Measurements from ENCODE around the gene CSH2. TPM values are rescaled to one million over a fixed set of nuclear protein-coding genes. Genes with fewer than 3 reads are reported as not detected.

Gene CSH2
- total and polyA plus RNA-seq, 9 of the 15 experiments (the other 6 are each of a cell fraction or from before 2014, with no cell fraction given) = not detected

DNA sequence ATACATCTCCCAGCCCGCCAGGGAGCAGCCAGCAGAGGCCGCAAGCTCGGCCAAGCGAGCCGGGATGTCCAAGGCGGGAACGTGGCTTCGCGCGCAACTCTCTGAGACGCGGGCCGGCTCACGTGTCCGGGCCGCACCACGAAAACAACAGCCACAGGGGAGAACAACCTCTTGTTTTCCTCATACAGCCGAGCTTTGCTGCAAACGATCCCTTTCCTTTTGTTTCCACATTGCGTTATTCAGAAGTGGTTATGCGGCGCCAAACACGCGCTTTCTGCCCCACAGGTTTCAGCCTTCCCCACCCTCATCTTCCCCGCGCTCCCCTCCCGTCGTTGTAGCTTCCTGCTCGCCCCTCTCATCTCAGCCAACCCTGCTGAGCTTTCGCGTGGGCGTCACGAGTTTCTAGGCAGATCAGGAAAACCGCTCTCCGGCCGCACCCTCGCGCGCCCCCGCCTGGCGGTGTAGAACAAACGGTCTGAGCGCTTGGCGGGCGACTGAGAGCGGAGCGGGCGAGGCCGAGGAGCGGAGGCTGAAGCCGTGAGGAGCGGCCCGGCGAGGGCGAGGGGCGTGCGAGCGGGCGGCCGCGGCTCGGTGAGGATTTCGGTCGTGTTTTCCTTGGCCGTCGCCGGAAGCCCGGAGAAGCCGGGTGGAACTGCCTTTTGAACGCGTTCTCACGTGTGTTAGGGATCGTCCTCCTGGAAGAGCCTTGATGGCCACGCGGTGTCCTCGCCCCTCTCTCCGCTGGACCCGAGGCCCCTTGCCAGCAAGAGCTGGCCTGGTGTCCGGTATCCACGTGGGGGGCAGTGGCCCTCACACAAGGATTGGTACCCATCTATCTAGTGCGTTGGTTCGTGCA, 24.4 kb downstream of the CSH2 start (continued):
- TF ChIP-seq, protein P1, sequence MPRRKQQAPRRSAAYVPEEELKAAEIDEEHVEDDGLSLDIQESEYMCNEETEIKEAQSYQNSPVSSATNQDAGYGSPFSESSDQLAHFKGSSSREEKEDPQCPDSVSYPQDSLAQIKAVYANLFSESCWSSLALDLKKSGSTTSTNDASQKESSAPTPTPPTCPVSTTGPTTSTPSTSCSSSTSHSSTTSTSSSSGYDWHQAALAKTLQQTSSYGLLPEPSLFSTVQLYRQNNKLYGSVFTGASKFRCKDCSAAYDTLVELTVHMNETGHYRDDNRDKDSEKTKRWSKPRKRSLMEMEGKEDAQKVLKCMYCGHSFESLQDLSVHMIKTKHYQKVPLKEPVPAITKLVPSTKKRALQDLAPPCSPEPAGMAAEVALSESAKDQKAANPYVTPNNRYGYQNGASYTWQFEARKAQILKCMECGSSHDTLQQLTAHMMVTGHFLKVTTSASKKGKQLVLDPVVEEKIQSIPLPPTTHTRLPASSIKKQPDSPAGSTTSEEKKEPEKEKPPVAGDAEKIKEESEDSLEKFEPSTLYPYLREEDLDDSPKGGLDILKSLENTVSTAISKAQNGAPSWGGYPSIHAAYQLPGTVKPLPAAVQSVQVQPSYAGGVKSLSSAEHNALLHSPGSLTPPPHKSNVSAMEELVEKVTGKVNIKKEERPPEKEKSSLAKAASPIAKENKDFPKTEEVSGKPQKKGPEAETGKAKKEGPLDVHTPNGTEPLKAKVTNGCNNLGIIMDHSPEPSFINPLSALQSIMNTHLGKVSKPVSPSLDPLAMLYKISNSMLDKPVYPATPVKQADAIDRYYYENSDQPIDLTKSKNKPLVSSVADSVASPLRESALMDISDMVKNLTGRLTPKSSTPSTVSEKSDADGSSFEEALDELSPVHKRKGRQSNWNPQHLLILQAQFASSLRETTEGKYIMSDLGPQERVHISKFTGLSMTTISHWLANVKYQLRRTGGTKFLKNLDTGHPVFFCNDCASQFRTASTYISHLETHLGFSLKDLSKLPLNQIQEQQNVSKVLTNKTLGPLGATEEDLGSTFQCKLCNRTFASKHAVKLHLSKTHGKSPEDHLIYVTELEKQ (CRISPR knock-in tag; IDR thresholded peaks at IDR 0.05) = peak; percentile 75
- TF ChIP-seq RBM39 (optimal IDR thresholded peaks at IDR 0.05; ENCODE audit: low read depth, low read length) (no peak), ZNF830 (CRISPR knock-in tag; IDR thresholded peaks at IDR 0.05) (peak; percentile 55; the same call in 1 of the 2 replicates), MYBL2 (IDR thresholded peaks at IDR 0.05; ENCODE audit: low read depth) (peak; percentile 8; the same call in 1 of the 2 replicates), MYBL2 (CRISPR knock-in tag; IDR thresholded peaks at IDR 0.05; ENCODE audit: borderline replicate concordance) (no peak), GTF2A2 (tag; IDR thresholded peaks at IDR 0.05) (peak; percentile 75), ZNF436 (CRISPR knock-in tag; IDR thresholded peaks at IDR 0.05) (no peak), ZC3H11A (IDR thresholded peaks at IDR 0.05; ENCODE audit: low read depth, low read length) (no peak), ETV6 (IDR thresholded peaks at IDR 0.05; ENCODE audit: borderline replicate concordance in 1 of 2, low read depth in 2 of 2, low read length in 1 of 2) (no peak), ETV6 (CRISPR knock-in tag; IDR thresholded peaks at IDR 0.05; ENCODE audit: borderline replicate concordance) (peak; percentile 99; the same call in 1 of the 2 replicates)
- TF ChIP-seq, protein P2, sequence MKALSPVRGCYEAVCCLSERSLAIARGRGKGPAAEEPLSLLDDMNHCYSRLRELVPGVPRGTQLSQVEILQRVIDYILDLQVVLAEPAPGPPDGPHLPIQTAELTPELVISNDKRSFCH (CRISPR knock-in tag; IDR thresholded peaks at IDR 0.05) = no peak
- TF ChIP-seq, protein P2 (tag; IDR thresholded peaks at IDR 0.05) = peak; percentile 86
- TF ChIP-seq, protein P3, sequence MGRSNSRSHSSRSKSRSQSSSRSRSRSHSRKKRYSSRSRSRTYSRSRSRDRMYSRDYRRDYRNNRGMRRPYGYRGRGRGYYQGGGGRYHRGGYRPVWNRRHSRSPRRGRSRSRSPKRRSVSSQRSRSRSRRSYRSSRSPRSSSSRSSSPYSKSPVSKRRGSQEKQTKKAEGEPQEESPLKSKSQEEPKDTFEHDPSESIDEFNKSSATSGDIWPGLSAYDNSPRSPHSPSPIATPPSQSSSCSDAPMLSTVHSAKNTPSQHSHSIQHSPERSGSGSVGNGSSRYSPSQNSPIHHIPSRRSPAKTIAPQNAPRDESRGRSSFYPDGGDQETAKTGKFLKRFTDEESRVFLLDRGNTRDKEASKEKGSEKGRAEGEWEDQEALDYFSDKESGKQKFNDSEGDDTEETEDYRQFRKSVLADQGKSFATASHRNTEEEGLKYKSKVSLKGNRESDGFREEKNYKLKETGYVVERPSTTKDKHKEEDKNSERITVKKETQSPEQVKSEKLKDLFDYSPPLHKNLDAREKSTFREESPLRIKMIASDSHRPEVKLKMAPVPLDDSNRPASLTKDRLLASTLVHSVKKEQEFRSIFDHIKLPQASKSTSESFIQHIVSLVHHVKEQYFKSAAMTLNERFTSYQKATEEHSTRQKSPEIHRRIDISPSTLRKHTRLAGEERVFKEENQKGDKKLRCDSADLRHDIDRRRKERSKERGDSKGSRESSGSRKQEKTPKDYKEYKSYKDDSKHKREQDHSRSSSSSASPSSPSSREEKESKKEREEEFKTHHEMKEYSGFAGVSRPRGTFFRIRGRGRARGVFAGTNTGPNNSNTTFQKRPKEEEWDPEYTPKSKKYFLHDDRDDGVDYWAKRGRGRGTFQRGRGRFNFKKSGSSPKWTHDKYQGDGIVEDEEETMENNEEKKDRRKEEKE (IDR thresholded peaks at IDR 0.05; ENCODE audit: borderline replicate concordance in 1 of 2, control insufficient read depth in 1 of 2, low read depth in 2 of 2, low read length in 1 of 2) = peak in 1 of 2 experiments; percentile 99; a peak in 2 of 4 replicates
- TF ChIP-seq, protein P4, sequence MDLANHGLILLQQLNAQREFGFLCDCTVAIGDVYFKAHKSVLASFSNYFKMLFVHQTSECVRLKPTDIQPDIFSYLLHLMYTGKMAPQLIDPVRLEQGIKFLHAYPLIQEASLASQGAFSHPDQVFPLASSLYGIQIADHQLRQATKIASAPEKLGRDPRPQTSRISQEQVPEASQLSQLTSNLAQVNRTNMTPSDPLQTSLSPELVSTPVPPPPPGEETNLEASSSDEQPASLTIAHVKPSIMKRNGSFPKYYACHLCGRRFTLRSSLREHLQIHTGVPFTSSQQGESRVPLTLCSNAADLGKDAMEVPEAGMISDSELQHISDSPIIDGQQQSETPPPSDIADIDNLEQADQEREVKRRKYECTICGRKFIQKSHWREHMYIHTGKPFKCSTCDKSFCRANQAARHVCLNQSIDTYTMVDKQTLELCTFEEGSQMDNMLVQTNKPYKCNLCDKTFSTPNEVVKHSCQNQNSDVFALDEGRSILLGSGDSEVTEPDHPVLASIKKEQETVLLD (IDR thresholded peaks at IDR 0.05) = no peak
- TF ChIP-seq, protein P5, sequence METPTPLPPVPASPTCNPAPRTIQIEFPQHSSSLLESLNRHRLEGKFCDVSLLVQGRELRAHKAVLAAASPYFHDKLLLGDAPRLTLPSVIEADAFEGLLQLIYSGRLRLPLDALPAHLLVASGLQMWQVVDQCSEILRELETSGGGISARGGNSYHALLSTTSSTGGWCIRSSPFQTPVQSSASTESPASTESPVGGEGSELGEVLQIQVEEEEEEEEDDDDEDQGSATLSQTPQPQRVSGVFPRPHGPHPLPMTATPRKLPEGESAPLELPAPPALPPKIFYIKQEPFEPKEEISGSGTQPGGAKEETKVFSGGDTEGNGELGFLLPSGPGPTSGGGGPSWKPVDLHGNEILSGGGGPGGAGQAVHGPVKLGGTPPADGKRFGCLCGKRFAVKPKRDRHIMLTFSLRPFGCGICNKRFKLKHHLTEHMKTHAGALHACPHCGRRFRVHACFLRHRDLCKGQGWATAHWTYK (CRISPR knock-in tag; IDR thresholded peaks at IDR 0.05) = peak; percentile 69

Measured in K562 (cell line).